Colonic mucosa (tissue), 4 donors: Measurements from ENCODE around the gene TPRG1L. TPM values are rescaled to one million over a fixed set of nuclear protein-coding genes. Genes with fewer than 3 reads are reported as not detected.

Experiments
- DNase-seq: peaks from one replicate; pipeline ENCODE4 v3.0.0-alpha.2; 2020
- H3K27ac ChIP-seq: fragments of 200-600 bp; one replicate; pipeline ENCODE4 v1.8.0; 2021
- H3K27me3 ChIP-seq: fragments of 200-600 bp; one replicate; pipeline ENCODE4 v1.8.0; 2021
- H3K36me3 ChIP-seq: fragments of 200-600 bp; one replicate; pipeline ENCODE4 v1.8.0; 2021
- H3K4me1 ChIP-seq: fragments of 200-600 bp; one replicate; pipeline ENCODE4 v1.8.0; 2021; ENCODE audit warnings: mild to moderate bottlenecking
- H3K4me3 ChIP-seq: fragments of 200-600 bp; one replicate; pipeline ENCODE4 v1.8.0; 2021
- H3K9ac ChIP-seq, 2 donors: one replicate each; pipeline ENCODE4 v1.7.0; 2013; ENCODE audit warnings: control low read depth in 2 of 2, low read depth in 2 of 2, low read length in 2 of 2
- H3K9me3 ChIP-seq: fragments of 200-600 bp; one replicate; pipeline ENCODE4 v1.8.0; 2021
- CTCF ChIP-seq: fragments of 200-600 bp; IDR thresholded peaks from one replicate; pipeline ENCODE4 v1.8.0; 2022; ENCODE audit warnings: antibody characterized with exemption, mild to moderate bottlenecking
- intact Hi-C: fragments of 100-400 bp; cut with DNase I; formaldehyde crosslinking; loops from one replicate; pipeline ENCODE4 v1.14.1; 2022
- total RNA-seq, 2 donors: library from RNA; stranded (reverse); fragmentation: NEBNext Ultra II Directional in 1 of 2; extraction: Animal tissue kit (Norgen Biotek cat#: 25700) in 1 of 2; gene quantifications; one replicate each; pipeline ENCODE4 v1.2.1, GENCODE V29; 2021
- donor health status: healthy.
- donor health status: DM: no; HTN: no; CAD: no.
- donor health status: DM: no; HTN: no; CAD: no.

Gene TPRG1L
- total RNA-seq, 2 donors from 2014 or later, result 63.0 to 81.5 TPM

- DNase-seq, result no peak
- no peaks in the 10 kb centered on the region for H3K27me3 ChIP-seq
- intact Hi-C loops, result no loop called here
- H3K36me3 ChIP-seq, result peaks cover 8% of the 10 kb centered on the region
- no peak overlapping the region for H3K9ac ChIP-seq
- H3K27ac ChIP-seq, result no peak overlapping the region
- H3K9me3 ChIP-seq, result no peaks in the 10 kb centered on the region
- no peak overlapping the region for H3K4me3 ChIP-seq
- no peaks in the 10 kb centered on the region for H3K4me1 ChIP-seq
- TF ChIP-seq CTCF, result no peak
Observed at GRCh38 chr1:3636080-3636479, 11.3 kb downstream of the TPRG1L start.

GRCh38 chr1:3636531-3636930 lies 11.7 kb downstream of the TPRG1L start:
- H3K9ac ChIP-seq, result no peak overlapping the region
- H3K36me3 ChIP-seq, result peaks cover 8% of the 10 kb centered on the region
- no peak for DNase-seq
- H3K4me1 ChIP-seq, result no peaks in the 10 kb centered on the region
- H3K4me3 ChIP-seq, result no peak overlapping the region
- TF ChIP-seq CTCF, result no peak
- intact Hi-C loops, result no loop called here
- H3K27ac ChIP-seq, result no peak overlapping the region
- H3K9me3 ChIP-seq, result no peaks in the 10 kb centered on the region
- no peaks in the 10 kb centered on the region for H3K27me3 ChIP-seq

- DNase-seq, result no peak
- H3K9ac ChIP-seq, result no peak overlapping the region
- no peaks in the 10 kb centered on the region for H3K4me1 ChIP-seq
- H3K9me3 ChIP-seq, result no peaks in the 10 kb centered on the region
- peaks cover 8% of the 10 kb centered on the region for H3K36me3 ChIP-seq
- TF ChIP-seq CTCF, result no peak
- H3K27me3 ChIP-seq, result no peaks in the 10 kb centered on the region
- H3K4me3 ChIP-seq, result no peak overlapping the region
- no peak overlapping the region for H3K27ac ChIP-seq
- intact Hi-C loops, result no loop called here
Observed at GRCh38 chr1:3638027-3638426, 13.2 kb downstream of the TPRG1L start.

- no peak for DNase-seq
- intact Hi-C loops, result no loop called here
- peaks cover 8% of the 10 kb centered on the region for H3K36me3 ChIP-seq
- H3K9me3 ChIP-seq, result no peaks in the 10 kb centered on the region
- H3K4me3 ChIP-seq, result no peak overlapping the region
- no peak for TF ChIP-seq CTCF
- H3K27ac ChIP-seq, result no peak overlapping the region
- H3K27me3 ChIP-seq, result no peaks in the 10 kb centered on the region
- H3K4me1 ChIP-seq, result no peaks in the 10 kb centered on the region
- H3K9ac ChIP-seq, result peak overlapping the region in 1 of 2 donors; percentile 24
Observed at GRCh38 chr1:3638676-3639075, 13.9 kb downstream of the TPRG1L start.

GRCh38 chr1:3639397-3639911 lies 14.6 kb downstream of the TPRG1L start:
- no peak overlapping the region for H3K27ac ChIP-seq
- H3K36me3 ChIP-seq, result peaks cover 8% of the 10 kb centered on the region
- no peaks in the 10 kb centered on the region for H3K9me3 ChIP-seq
- no peak for TF ChIP-seq CTCF
- H3K27me3 ChIP-seq, result no peaks in the 10 kb centered on the region
- no peak overlapping the region for H3K9ac ChIP-seq
- intact Hi-C loops, result no loop called here
- H3K4me1 ChIP-seq, result no peaks in the 10 kb centered on the region
- DNase-seq, result no peak
- no peak overlapping the region for H3K4me3 ChIP-seq
